GM12864 (cell line): ENCODE data around the gene BRDT.

ENCODE experiments used
- DNase-seq: peaks from one replicate; pipeline ENCODE4 v3.0.0-alpha.2; 2011; ENCODE audit warnings: low read depth
- H3K4me3 ChIP-seq: 2 replicates; pipeline ENCODE4 v1.5.1; 2011; ENCODE audit warnings: mild to moderate bottlenecking, low read depth, low read length, control low read depth
- CTCF ChIP-seq: IDR thresholded peaks from 2 replicates; pipeline ENCODE4 v1.5.1; 2011; ENCODE audit warnings: low read depth, mild to moderate bottlenecking, moderate library complexity, low read length, control low read depth, inconsistent platforms; ENCODE audit errors: missing control alignments

The BRDT gene

GRCh38 chr1:91980663-91981062 is 31.5 kb downstream of the BRDT start:
- no peak overlapping the region for H3K4me3 ChIP-seq
- no peak for TF ChIP-seq CTCF
- no peak for DNase-seq

- DNase-seq: no peak
Observed at GRCh38 chr1:91981996-91982609, 32.9 kb downstream of the BRDT start.

GRCh38 chr1:91993256-91993655 is 44.1 kb downstream of the BRDT start:
- TF ChIP-seq CTCF: no peak
- H3K4me3 ChIP-seq: no peak overlapping the region
- no peak for DNase-seq

More at GRCh38 chr1:91981996-91982609, 32.9 kb downstream of the BRDT start:
- TF ChIP-seq CTCF: no peak
- H3K4me3 ChIP-seq: no peak overlapping the region

GRCh38 chr1:91997607-91998195 is 48.5 kb downstream of the BRDT start:
- no peak for DNase-seq
- no peak overlapping the region for H3K4me3 ChIP-seq
- TF ChIP-seq CTCF: peak; percentile 44

- H3K4me3 ChIP-seq: no peak overlapping the region
- DNase-seq: no peak
- no peak for TF ChIP-seq CTCF
Observed at GRCh38 chr1:92004129-92004528, 54.9 kb downstream of the BRDT start.

- TF ChIP-seq CTCF: no peak
- no peak overlapping the region for H3K4me3 ChIP-seq
- DNase-seq: no peak
Observed at GRCh38 chr1:92013923-92014322, 64.7 kb downstream of the BRDT start.
